Immature natural killer cell (primary cell): ENCODE results near the gene LBH. TPM values are rescaled to one million over a fixed set of nuclear protein-coding genes. Genes with fewer than 3 reads are reported as not detected.

Experiments
- DNase-seq, 3 donors: peaks; one replicate each; pipeline ENCODE4 v3.0.0; 2022; ENCODE audit warnings: mixed read lengths in 1 of 3
- H3K27ac Mint-ChIP-seq, 6 donors: one replicate each; pipeline ENCODE4 v1.8.0; 2020; ENCODE audit warnings: mixed read lengths in 6 of 6, mild to moderate bottlenecking in 5 of 6, inconsistent platforms in 4 of 6, moderate library complexity in 3 of 6
- H3K27me3 Mint-ChIP-seq, 3 donors: one replicate each; pipeline ENCODE4 v1.8.0; 2020 to 2021; ENCODE audit warnings: low read depth in 3 of 3, mild to moderate bottlenecking in 3 of 3, mixed read lengths in 3 of 3, moderate library complexity in 3 of 3, inconsistent platforms in 1 of 3
- H3K36me3 Mint-ChIP-seq, 3 donors: one replicate each; pipeline ENCODE4 v1.8.0; 2020; ENCODE audit warnings: mixed read lengths in 3 of 3, inconsistent platforms in 2 of 3, mild to moderate bottlenecking in 2 of 3
- H3K4me1 Mint-ChIP-seq, 2 donors: one replicate each; pipeline ENCODE4 v1.8.0; 2020; ENCODE audit warnings: inconsistent platforms in 2 of 2, mild to moderate bottlenecking in 2 of 2, mixed read lengths in 2 of 2, moderate library complexity in 1 of 2
- H3K4me3 Mint-ChIP-seq, 5 donors: one replicate each; pipeline ENCODE4 v1.8.0; 2020; ENCODE audit warnings: mild to moderate bottlenecking in 5 of 5, mixed read lengths in 5 of 5, inconsistent platforms in 3 of 5, moderate library complexity in 3 of 5
- H3K9me3 Mint-ChIP-seq, 6 donors: one replicate each; pipeline ENCODE4 v1.8.0; 2020; ENCODE audit warnings: mild to moderate bottlenecking in 6 of 6, mixed read lengths in 6 of 6, inconsistent platforms in 4 of 6, moderate library complexity in 3 of 6
- polyA plus RNA-seq, 3 donors: library from polyadenylated mRNA; unstranded; fragments of 300-500 nt; fragmentation: Illumina TruSeq; gene quantifications; one replicate each; pipeline ENCODE4 v1.2.3, GENCODE V29; 2021

The LBH gene
- polyA plus RNA-seq: 100 to 1,000 TPM; 101 to 137 (median 129) TPM

DNA sequence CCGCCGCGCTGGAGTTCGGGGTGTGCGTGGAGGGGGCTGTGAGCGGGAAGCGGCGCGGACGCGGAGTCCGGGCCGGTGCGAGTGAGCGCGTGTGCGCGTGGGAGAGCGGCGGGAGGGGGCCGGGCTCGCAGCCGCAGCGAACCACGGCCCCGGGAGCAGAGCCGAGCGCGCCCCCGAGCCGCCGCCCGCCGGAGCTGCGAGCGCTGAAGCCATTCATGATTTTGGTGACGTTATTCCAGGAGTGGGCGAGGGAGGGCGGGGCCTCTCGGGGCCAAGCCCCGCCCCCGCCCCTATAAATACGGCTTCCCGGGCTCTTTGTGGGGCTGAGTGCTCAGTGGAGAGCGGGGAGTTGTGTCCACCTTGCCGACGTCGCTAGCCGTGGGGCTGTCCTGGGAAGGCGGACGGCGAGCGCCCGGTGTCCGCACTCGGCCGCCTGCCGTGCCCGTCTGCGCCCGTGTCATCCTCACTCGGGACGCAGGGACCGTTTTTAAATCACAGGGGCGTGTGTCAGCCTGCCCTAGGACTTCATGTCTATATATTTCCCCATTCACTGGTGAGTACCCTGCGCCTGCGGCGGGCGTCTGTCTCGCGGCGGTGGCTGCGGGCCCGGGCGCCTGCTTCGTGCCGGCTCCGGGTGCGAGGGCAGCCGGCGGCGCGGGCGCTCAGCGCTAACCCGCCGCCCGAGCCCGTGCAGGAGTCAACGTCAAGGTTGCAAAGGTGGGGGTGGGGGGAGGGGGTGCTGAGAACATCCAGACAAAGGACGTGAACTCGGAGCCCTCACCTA lies at the start of gene LBH:
TSS of gene LBH (plus strand) at position 323 of the 784 bp plus-strand sequence. CDS start at position 528, 205 bp downstream.
- H3K9me3 Mint-ChIP-seq: no peaks in the 10 kb centered on the region
- peaks cover 67 to 75% of the 10 kb centered on the region in 2 donors for H3K4me1 Mint-ChIP-seq
- H3K4me3 Mint-ChIP-seq: peak within 1 kb of the TSS; percentile 92 to 98 (median 95)
- DNase-seq: peak; percentile 82 to 88 (median 87)
- peaks cover 3 to 7% (median 4%) of the 10 kb centered on the region in 3 donors for H3K36me3 Mint-ChIP-seq
- peak within 1 kb of the TSS; percentile 73 to 97 (median 90) for H3K27ac Mint-ChIP-seq
- peaks cover 13 to 38% (median 17%) of the 10 kb centered on the region in 3 donors for H3K27me3 Mint-ChIP-seq

- Mint-ChIP-seq H3K9me3 (no peaks in the 10 kb centered on the region), H3K27ac (no peak overlapping the region), H3K36me3 (no peaks in the 10 kb centered on the region), H3K4me1 (no peaks in the 10 kb centered on the region), H3K4me3 (no peak overlapping the region), H3K27me3 (peaks cover 1 to 3% (median 2%) of the 10 kb centered on the region in 3 donors)
- DNase-seq: no peak
These were observed 47.3 kb upstream of the LBH start for GRCh38 chr2:30184035-30184434.

GRCh38 chr2:30185178-30185577 lies 46.2 kb upstream of the LBH start:
- H3K4me3 Mint-ChIP-seq: no peak overlapping the region
- H3K36me3 Mint-ChIP-seq: no peaks in the 10 kb centered on the region
- peaks cover 1 to 3% (median 2%) of the 10 kb centered on the region in 3 donors for H3K27me3 Mint-ChIP-seq
- no peak for DNase-seq
- no peak overlapping the region for H3K27ac Mint-ChIP-seq
- H3K9me3 Mint-ChIP-seq: no peaks in the 10 kb centered on the region
- H3K4me1 Mint-ChIP-seq: no peaks in the 10 kb centered on the region

GRCh38 chr2:30188292-30188691 lies 43.0 kb upstream of the LBH start:
- H3K36me3 Mint-ChIP-seq: no peaks in the 10 kb centered on the region
- H3K27me3 Mint-ChIP-seq: peaks cover 1 to 4% (median 3%) of the 10 kb centered on the region in 3 donors
- H3K9me3 Mint-ChIP-seq: no peaks in the 10 kb centered on the region
- no peak overlapping the region for H3K27ac Mint-ChIP-seq
- H3K4me3 Mint-ChIP-seq: no peak overlapping the region
- no peak for DNase-seq
- no peaks in the 10 kb centered on the region for H3K4me1 Mint-ChIP-seq

- no peak overlapping the region for H3K4me3 Mint-ChIP-seq
- no peaks in the 10 kb centered on the region for H3K9me3 Mint-ChIP-seq
- no peak for DNase-seq
- H3K27me3 Mint-ChIP-seq: peaks cover 0 to 6% (median 3%) of the 10 kb centered on the region in 3 donors
- H3K36me3 Mint-ChIP-seq: no peaks in the 10 kb centered on the region
- no peak overlapping the region for H3K27ac Mint-ChIP-seq
- H3K4me1 Mint-ChIP-seq: no peaks in the 10 kb centered on the region
These were observed 40.7 kb upstream of the LBH start for GRCh38 chr2:30190637-30191036.

DNA sequence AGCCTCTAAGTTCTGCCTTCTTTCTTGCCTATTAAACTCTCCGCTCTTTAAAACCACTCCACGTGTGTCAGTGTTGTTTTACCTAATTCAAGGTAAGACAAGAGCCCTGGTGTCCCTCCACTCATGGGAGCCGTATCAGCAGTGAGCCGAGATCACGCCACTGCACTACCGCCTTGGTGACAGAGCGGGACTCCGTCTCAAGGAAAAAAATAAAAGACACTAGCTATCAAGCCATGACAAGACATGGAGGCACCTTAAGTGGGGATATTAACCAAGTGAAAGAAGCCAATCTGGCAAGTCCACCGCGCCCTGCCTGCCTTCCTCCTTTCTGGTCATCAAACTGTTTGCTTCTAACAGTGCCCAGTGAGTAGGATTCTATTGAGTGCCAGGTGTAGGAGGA lies 40.2 kb upstream of the LBH start:
- Mint-ChIP-seq H3K27ac (no peak overlapping the region), H3K9me3 (no peaks in the 10 kb centered on the region), H3K4me3 (no peak overlapping the region), H3K27me3 (peaks cover 0 to 6% (median 3%) of the 10 kb centered on the region in 3 donors), H3K36me3 (no peaks in the 10 kb centered on the region), H3K4me1 (no peaks in the 10 kb centered on the region)
- no peak for DNase-seq

- no peaks in the 10 kb centered on the region for H3K4me1 Mint-ChIP-seq
- H3K4me3 Mint-ChIP-seq: no peak overlapping the region
- H3K27ac Mint-ChIP-seq: no peak overlapping the region
- peaks cover 0 to 3% (median 3%) of the 10 kb centered on the region in 3 donors for H3K27me3 Mint-ChIP-seq
- H3K9me3 Mint-ChIP-seq: no peaks in the 10 kb centered on the region
- no peaks in the 10 kb centered on the region for H3K36me3 Mint-ChIP-seq
- DNase-seq: no peak
These were observed 39.5 kb upstream of the LBH start for GRCh38 chr2:30191819-30192271.

DNA sequence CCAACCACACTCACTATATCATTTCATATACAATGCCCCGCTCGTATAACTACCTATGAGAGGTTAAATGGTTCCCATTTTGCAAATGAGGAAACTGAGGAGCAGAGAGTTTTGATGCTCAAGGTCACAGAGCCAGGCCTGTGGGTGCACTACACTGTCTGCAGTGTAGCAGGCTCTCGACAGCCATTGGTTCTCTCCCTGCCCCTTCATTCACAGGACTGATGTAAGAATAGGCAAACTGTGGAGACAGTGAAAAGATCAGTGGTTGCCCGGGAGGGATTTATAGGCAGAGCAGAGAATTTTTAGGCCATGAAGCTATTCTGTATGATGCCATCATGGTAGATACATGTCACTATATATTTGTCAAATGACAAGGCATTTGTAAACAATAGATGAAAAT lies 39.0 kb upstream of the LBH start:
- no peaks in the 10 kb centered on the region for H3K4me1 Mint-ChIP-seq
- no peak overlapping the region for H3K4me3 Mint-ChIP-seq
- H3K27ac Mint-ChIP-seq: peak overlapping the region in 1 of 6 donors; percentile 75
- no peaks in the 10 kb centered on the region for H3K9me3 Mint-ChIP-seq
- peaks cover 0 to 3% (median 3%) of the 10 kb centered on the region in 3 donors for H3K27me3 Mint-ChIP-seq
- no peaks in the 10 kb centered on the region for H3K36me3 Mint-ChIP-seq
- no peak for DNase-seq

DNA sequence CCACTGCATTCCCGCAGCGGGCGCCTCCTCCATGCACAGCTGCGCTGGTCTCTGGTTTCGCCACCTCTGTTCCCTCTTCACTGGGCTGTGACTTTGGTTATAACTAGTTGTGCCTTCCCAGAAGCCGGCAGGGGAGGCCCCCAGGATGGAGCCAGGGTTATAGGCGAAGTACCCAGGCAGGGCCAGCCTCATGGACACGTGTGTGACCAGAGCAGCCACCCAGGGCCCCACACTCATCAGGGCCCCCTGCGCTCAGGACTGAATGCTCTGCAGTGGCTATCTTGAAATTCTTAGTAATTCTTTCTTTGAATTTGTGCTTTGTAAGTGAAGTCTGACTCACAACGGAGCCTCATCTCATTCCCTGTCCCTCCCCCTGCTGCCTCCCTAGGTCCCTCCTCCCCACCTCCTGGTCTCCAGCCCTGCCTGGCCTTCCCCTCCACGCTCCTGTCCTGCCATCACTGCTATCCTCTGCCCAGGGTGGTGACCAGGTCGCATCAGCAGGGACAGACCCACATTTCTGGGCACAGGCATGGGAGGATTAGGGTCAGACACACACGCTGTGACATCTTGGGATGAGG lies 38.1 kb upstream of the LBH start:
- Mint-ChIP-seq H3K9me3 (no peaks in the 10 kb centered on the region), H3K4me3 (no peak overlapping the region), H3K4me1 (no peaks in the 10 kb centered on the region), H3K27ac (no peak overlapping the region), H3K27me3 (peaks cover 0 to 5% (median 3%) of the 10 kb centered on the region in 3 donors), H3K36me3 (no peaks in the 10 kb centered on the region)
- DNase-seq: no peak

DNA sequence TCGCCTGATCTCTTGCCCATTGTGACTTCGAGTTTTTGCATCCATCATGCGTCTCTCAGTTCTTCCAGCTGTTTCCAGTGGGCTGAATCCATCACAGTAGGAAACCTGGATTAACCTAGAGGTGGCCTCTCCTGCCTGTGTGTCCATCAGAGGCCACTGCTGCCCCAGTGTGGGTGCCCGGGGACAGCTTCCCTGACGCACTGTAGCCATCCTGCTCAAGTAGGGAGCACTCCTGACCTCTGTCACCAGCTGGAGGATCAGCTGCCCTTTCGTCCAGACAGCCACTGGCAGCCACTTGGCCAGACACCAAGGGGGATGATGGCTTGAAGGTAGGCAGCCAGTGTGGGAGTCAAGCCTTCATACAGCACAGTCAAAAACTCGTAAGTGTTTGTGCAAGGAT lies 36.9 kb upstream of the LBH start:
- Mint-ChIP-seq H3K27ac (no peak overlapping the region), H3K27me3 (peaks cover 0 to 3% (median 3%) of the 10 kb centered on the region in 3 donors)

GRCh38 chr2:30195016-30195415 lies 36.3 kb upstream of the LBH start:
- DNase-seq: no peak
- no peaks in the 10 kb centered on the region for H3K9me3 Mint-ChIP-seq
- no peak overlapping the region for H3K4me3 Mint-ChIP-seq
- peak overlapping the region in 1 of 6 donors; percentile 50 for H3K27ac Mint-ChIP-seq
- no peaks in the 10 kb centered on the region for H3K36me3 Mint-ChIP-seq
- peaks cover 0 to 3% (median 3%) of the 10 kb centered on the region in 3 donors for H3K27me3 Mint-ChIP-seq
- no peaks in the 10 kb centered on the region for H3K4me1 Mint-ChIP-seq

More for the DNA sequence above, 36.9 kb upstream of the LBH start:
- no peaks in the 10 kb centered on the region for H3K9me3 Mint-ChIP-seq
- no peaks in the 10 kb centered on the region for H3K36me3 Mint-ChIP-seq
- H3K4me3 Mint-ChIP-seq: no peak overlapping the region
- DNase-seq: no peak
- H3K4me1 Mint-ChIP-seq: no peaks in the 10 kb centered on the region

- Mint-ChIP-seq H3K27ac (peak overlapping the region in 1 of 6 donors; percentile 30), H3K27me3 (peaks cover 0 to 3% (median 2%) of the 10 kb centered on the region in 3 donors), H3K4me3 (no peak overlapping the region), H3K4me1 (no peaks in the 10 kb centered on the region), H3K36me3 (no peaks in the 10 kb centered on the region), H3K9me3 (no peaks in the 10 kb centered on the region)
- no peak for DNase-seq
These were observed 33.7 kb upstream of the LBH start for GRCh38 chr2:30197570-30198192.

DNA sequence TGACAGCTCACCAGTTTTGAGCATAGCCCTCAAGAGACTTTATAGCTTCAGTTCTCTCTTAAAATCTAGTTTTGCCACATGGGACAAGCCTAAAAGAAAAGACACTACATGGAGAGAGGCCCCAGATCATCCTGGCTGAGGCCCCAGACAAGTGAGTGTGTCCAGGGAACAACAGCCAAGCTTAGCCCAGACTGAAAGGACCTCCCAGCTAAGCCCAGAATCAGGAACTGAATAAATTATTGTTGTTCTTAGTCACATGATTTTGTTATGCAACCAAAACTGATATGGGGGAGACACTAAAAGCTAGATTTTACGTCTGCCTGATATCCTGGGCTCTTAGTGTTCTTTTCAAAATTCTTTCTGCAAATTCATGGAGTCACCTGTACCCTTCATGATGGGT lies 29.3 kb upstream of the LBH start:
- DNase-seq: no peak
- no peak overlapping the region for H3K4me3 Mint-ChIP-seq
- H3K27me3 Mint-ChIP-seq: peaks cover 0 to 2% (median 0%) of the 10 kb centered on the region in 3 donors
- no peaks in the 10 kb centered on the region for H3K9me3 Mint-ChIP-seq
- H3K4me1 Mint-ChIP-seq: no peaks in the 10 kb centered on the region
- no peak overlapping the region for H3K27ac Mint-ChIP-seq
- H3K36me3 Mint-ChIP-seq: no peaks in the 10 kb centered on the region

DNA sequence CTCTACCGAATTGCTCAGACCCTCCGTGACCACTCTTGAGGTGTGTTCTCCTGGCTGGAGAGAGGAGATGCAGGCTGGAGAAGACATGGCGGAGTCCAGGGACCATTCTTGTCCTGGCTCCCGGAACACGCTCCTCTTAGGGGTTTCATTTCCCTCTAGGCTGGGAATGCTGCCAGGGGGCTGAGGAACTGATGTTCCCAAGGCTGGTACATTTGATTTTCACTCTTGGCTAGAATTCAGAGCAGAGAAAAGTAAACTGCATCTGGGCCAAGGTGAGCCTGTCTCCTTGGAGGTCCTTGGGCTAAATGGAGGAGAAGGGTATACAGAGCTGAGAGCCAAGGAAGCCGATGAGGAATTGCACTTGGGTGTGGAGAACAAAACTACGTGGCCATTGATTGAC lies 28.2 kb upstream of the LBH start:
- Mint-ChIP-seq H3K27ac (no peak overlapping the region), H3K4me3 (no peak overlapping the region), H3K9me3 (no peaks in the 10 kb centered on the region), H3K4me1 (peaks cover 0 to under 1% of the 10 kb centered on the region in 2 donors), H3K36me3 (no peaks in the 10 kb centered on the region), H3K27me3 (no peaks in the 10 kb centered on the region)
- no peak for DNase-seq
